Retina (tissue), 1 donor: ENCODE measurements around the gene MCOLN1.

Source experiments
- DNase-seq: peaks from one replicate; pipeline ENCODE4 v3.0.0-alpha.2; 2016

The MCOLN1 gene

GRCh38 chr19:7579182-7579581 lies 56.8 kb downstream of the MCOLN1 start:
- DNase-seq = no peak

- no peak for DNase-seq
Measured at GRCh38 chr19:7582446-7582845, 60.0 kb downstream of the MCOLN1 start.
